Measurements from ENCODE around the gene LRRC38. TPM values are rescaled to one million over a fixed set of nuclear protein-coding genes. Genes with fewer than 3 reads are reported as not detected.

LRRC38 gene
- total and polyA plus RNA-seq, 8 donors, result 0.30 to 0.37 TPM; not detected in 6

DNA sequence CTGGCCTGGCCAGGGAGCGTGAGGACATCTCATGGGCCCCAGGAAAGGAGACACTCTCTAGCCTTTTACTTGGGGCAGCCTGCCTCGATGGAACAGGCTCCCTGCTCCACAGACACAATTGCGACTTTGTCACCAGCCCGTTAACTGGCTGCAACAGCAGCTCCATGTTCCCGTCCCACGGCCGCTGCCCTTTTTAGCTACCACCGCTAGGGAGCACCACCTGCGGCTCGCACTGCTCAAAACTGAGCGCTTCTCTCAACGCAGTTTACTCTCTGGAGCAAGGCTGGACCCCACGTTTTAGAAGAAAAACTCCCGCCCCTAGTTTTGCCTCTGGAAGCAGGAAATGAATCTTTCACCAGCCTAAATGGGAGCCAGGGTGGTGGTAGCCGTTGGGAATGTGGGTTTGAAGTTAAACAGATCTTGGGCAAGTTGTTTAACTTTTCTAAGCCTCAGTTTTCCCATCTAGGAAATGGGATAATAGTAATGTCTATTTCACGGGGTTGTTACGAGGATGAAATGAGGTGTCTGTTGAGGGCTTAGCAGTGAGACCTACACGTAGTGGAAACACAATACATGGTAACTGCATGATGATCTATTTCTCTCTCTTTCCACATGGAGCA lies 3.5 kb upstream of the LRRC38 start:
- intact Hi-C loops (cut with DNase I; ENCODE audit: low total_unique reads), result no loop called here
- peaks cover 15 to 97% (median 38%) of the 10 kb centered on the region in 3 donors for H3K27me3 ChIP-seq
- no peak overlapping the region for H3K4me3 ChIP-seq
- H3K36me3 ChIP-seq, result no peaks in the 10 kb centered on the region
- 21 to 26% (median 24%) methylated on average over 16 to 18 of the region's 18 CpGs for WGBS, 5 donors
- H3K27ac ChIP-seq, result no peak overlapping the region
- TF ChIP-seq POLR2AphosphoS5 (IDR thresholded peaks at IDR 0.05), result no peak
- TF ChIP-seq, protein P1, sequence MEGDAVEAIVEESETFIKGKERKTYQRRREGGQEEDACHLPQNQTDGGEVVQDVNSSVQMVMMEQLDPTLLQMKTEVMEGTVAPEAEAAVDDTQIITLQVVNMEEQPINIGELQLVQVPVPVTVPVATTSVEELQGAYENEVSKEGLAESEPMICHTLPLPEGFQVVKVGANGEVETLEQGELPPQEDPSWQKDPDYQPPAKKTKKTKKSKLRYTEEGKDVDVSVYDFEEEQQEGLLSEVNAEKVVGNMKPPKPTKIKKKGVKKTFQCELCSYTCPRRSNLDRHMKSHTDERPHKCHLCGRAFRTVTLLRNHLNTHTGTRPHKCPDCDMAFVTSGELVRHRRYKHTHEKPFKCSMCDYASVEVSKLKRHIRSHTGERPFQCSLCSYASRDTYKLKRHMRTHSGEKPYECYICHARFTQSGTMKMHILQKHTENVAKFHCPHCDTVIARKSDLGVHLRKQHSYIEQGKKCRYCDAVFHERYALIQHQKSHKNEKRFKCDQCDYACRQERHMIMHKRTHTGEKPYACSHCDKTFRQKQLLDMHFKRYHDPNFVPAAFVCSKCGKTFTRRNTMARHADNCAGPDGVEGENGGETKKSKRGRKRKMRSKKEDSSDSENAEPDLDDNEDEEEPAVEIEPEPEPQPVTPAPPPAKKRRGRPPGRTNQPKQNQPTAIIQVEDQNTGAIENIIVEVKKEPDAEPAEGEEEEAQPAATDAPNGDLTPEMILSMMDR (IDR thresholded peaks at IDR 0.05), result peak in 1 of 7 experiments; percentile 10
- TF ChIP-seq EP300 (IDR thresholded peaks at IDR 0.05), result no peak
- no peak for TF ChIP-seq POLR2A (IDR thresholded peaks at IDR 0.05)
- peaks cover 0 to 10% (median 3%) of the 10 kb centered on the region in 4 donors for H3K9me3 ChIP-seq
- DNase-seq, result peak in 1 of 2 donors; percentile 26
- H3K4me1 ChIP-seq, result peaks cover 0 to 17% (median 9%) of the 10 kb centered on the region in 4 donors

DNA sequence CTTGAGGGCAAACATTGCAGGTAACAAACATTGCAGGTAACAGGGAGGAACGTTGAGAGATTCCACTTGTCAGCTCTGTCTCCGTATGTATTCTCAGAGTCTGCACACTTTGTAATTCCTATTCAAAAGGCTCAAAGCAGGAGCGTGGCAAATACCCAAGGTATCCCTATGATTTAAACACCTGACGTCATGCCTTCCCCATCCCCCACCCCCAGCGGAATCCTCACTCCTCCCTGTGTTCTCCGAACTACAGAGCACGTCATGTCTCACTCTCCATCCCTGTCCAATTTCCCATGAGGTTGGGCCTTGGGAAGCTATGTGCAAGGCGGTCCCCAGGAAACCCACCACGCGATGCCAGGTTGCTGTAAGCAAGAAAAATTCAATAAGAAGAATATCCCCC lies 2.8 kb upstream of the LRRC38 start:
- H3K4me3 ChIP-seq, result no peak overlapping the region
- peaks cover 15 to 97% (median 44%) of the 10 kb centered on the region in 3 donors for H3K27me3 ChIP-seq
- peaks cover 0 to 17% (median 9%) of the 10 kb centered on the region in 4 donors for H3K4me1 ChIP-seq
- WGBS, 5 donors, result 58 to 67% (median 61%) methylated on average over 10 of the region's 10 CpGs
- no peak overlapping the region for H3K27ac ChIP-seq
- H3K36me3 ChIP-seq, result no peaks in the 10 kb centered on the region
- intact Hi-C loops (cut with DNase I; ENCODE audit: low total_unique reads), result no loop called here
- no peak for DNase-seq
- TF ChIP-seq EP300 (IDR thresholded peaks at IDR 0.05) (no peak), POLR2AphosphoS5 (IDR thresholded peaks at IDR 0.05) (no peak), POLR2A (IDR thresholded peaks at IDR 0.05) (no peak)
- TF ChIP-seq, protein P1 (IDR thresholded peaks at IDR 0.05), result no peak
- H3K9me3 ChIP-seq, result peaks cover 0 to 10% (median 3%) of the 10 kb centered on the region in 4 donors

DNA sequence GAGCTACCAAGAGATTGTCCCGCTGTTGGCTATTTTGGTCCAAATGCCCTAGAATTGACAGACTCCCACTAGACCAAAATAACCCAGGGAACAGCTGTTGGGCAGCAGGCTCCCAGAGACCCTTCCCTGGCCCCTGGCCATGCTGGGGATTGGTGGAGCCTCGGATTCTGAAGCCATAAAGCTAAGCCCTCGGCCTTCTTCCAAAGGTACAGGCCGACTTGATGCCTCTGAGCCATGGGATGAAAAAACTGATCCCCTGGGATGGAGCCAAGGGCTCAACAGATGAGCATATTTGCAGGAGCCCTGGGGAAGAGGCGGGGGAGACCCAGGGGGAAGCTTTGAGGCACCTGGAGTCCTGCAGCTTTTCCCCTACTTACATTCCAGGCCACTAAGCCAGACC lies 1.0 kb upstream of the LRRC38 start:
- no peak overlapping the region for H3K4me3 ChIP-seq
- H3K4me1 ChIP-seq, result peaks cover 0 to 17% (median 9%) of the 10 kb centered on the region in 4 donors
- peaks cover 15 to 98% (median 47%) of the 10 kb centered on the region in 3 donors for H3K27me3 ChIP-seq
- peaks cover 0 to 10% (median 3%) of the 10 kb centered on the region in 4 donors for H3K9me3 ChIP-seq
- H3K27ac ChIP-seq, result no peak overlapping the region
- 52 to 77% (median 57%) methylated on average over 5 of the region's 5 CpGs for WGBS, 5 donors
- DNase-seq, result no peak
- no peaks in the 10 kb centered on the region for H3K36me3 ChIP-seq
- intact Hi-C loops (cut with DNase I; ENCODE audit: low total_unique reads), result no loop called here
- no peak for TF ChIP-seq EP300 (IDR thresholded peaks at IDR 0.05)
- no peak for TF ChIP-seq POLR2A (IDR thresholded peaks at IDR 0.05)
- TF ChIP-seq POLR2AphosphoS5 (IDR thresholded peaks at IDR 0.05), result no peak
- TF ChIP-seq, protein P1 (IDR thresholded peaks at IDR 0.05), result no peak

DNA sequence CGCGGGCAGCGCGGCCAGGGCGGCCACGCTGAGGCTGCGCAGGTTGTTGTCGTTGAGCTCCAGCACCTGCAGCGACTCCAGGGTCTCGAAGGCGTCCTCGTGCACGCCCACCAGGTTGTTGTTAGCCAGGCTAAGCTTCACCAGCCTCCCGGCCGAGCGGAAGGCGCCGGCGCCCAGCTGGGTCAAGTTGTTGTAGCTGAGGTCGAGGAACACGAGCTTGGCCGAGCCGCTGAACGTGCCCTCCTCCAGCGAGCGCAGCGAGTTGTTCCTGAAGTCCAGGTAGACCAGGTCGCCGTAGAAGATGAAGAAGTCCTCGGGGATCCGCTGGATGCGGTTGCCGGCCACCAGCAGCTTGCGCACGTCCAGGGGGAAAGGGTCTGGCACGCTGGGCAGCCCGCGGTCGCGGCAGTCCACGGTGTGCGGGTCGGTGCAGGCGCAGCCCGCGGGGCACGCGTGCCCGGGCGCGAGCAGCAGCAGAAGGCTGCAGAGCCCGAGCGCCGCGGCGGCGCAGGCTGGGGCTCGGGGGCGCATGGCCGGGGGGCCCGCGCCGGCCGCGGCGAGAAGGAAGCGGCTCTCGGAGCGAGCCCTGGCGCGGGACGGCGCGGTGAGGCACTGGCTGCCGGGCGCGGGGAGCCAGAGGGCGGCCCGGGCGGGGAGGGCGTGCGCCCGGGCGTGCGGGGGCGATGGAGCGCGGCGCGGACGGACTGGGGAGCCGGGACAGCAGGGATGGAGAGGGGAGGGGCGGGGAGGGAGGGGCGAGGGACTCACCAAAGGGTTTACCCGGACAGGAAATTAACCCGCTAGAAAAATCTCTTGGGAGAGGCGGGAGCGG lies 524 bp downstream of the LRRC38 start:
- no peak overlapping the region for H3K27ac ChIP-seq
- peaks cover 0 to 17% (median 9%) of the 10 kb centered on the region in 4 donors for H3K4me1 ChIP-seq
- TF ChIP-seq POLR2A (IDR thresholded peaks at IDR 0.05) (no peak), EP300 (IDR thresholded peaks at IDR 0.05) (no peak), POLR2AphosphoS5 (IDR thresholded peaks at IDR 0.05) (no peak)
- TF ChIP-seq, protein P1 (IDR thresholded peaks at IDR 0.05), result no peak
- no peaks in the 10 kb centered on the region for H3K9me3 ChIP-seq
- DNase-seq, result peak in 1 of 2 donors; percentile 24
- H3K4me3 ChIP-seq, result peak overlapping the region in 2 of 4 donors; percentile 7 to 19
- H3K27me3 ChIP-seq, result peaks cover 15 to 95% (median 40%) of the 10 kb centered on the region in 3 donors
- 1 to 3% (median 3%) methylated on average over 44 to 96 of the region's 98 CpGs for WGBS, 5 donors
- intact Hi-C loops (cut with DNase I; ENCODE audit: low total_unique reads), result no loop called here
- no peaks in the 10 kb centered on the region for H3K36me3 ChIP-seq
